ENCODE data around the gene CCL26. TPM values are rescaled to one million over a fixed set of nuclear protein-coding genes. Genes with fewer than 3 reads are reported as not detected.

The CCL26 gene
- total and polyA plus RNA-seq, 9 of the 15 experiments (the other 6 are each of a cell fraction or from before 2014, with no cell fraction given) = 2.3 to 26.8 (median 8.4) TPM

GRCh38 chr7:75738604-75738974, 33.4 kb downstream of the CCL26 start, which contains the start of gene HIP1 (continued):
- no peak for TF ChIP-seq BRCA1 (IDR thresholded peaks at IDR 0.05)
- TF ChIP-seq BRCA1 (CRISPR knock-in tag; IDR thresholded peaks at IDR 0.05) = no peak
- TF ChIP-seq RAD21 (CRISPR knock-in tag; conservative IDR thresholded peaks at IDR 0.05 in 1 of 2, IDR thresholded peaks at IDR 0.05 in 1 of 2) = no peak
- TF ChIP-seq NCOA2 (IDR thresholded peaks at IDR 0.05; ENCODE audit: partially characterized antibody in 2 of 2) = no peak
- no peak for TF ChIP-seq EZH2 (IDR thresholded peaks at IDR 0.05; ENCODE audit: borderline replicate concordance, low read depth, low read length)
- TF ChIP-seq HDAC2 (IDR thresholded peaks at IDR 0.05) = no peak
- no peak for TF ChIP-seq RNF219 (CRISPR knock-in tag; IDR thresholded peaks at IDR 0.05)
- TF ChIP-seq ZNF780A (CRISPR knock-in tag; IDR thresholded peaks at IDR 0.05) = no peak
- no peak for TF ChIP-seq ZNF197 (CRISPR knock-in tag; IDR thresholded peaks at IDR 0.05; ENCODE audit: low read depth)
- no peak for TF ChIP-seq DNMT1 (IDR thresholded peaks at IDR 0.05)
- TF ChIP-seq CCAR2 (IDR thresholded peaks at IDR 0.05; ENCODE audit: low read depth, low read length) = no peak
- no peak for TF ChIP-seq ZNF274 (IDR thresholded peaks at IDR 0.05; ENCODE audit: borderline replicate concordance, low read depth, low read length)
- TF ChIP-seq SMARCC2 (IDR thresholded peaks at IDR 0.05; ENCODE audit: low read depth) = no peak
- no peak for TF ChIP-seq ZBTB8A (IDR thresholded peaks at IDR 0.05; ENCODE audit: partially characterized antibody)
- no peak for TF ChIP-seq MTF1 (CRISPR knock-in tag; IDR thresholded peaks at IDR 0.05; ENCODE audit: borderline replicate concordance)
- TF ChIP-seq CHAMP1 (IDR thresholded peaks at IDR 0.05) = no peak
- no peak for TF ChIP-seq HDAC6 (IDR thresholded peaks at IDR 0.05; ENCODE audit: low read depth, low read length)
- no peak for TF ChIP-seq HSF4 (CRISPR knock-in tag; IDR thresholded peaks at IDR 0.05; ENCODE audit: borderline replicate concordance)
- TF ChIP-seq U2AF2 (optimal IDR thresholded peaks at IDR 0.05; ENCODE audit: low read depth, low read length) = no peak
- no peak for TF ChIP-seq ZNF668 (CRISPR knock-in tag; IDR thresholded peaks at IDR 0.05)
- no peak for TF ChIP-seq MCM2 (IDR thresholded peaks at IDR 0.05; ENCODE audit: low read depth)
- no peak for TF ChIP-seq POLR2B (IDR thresholded peaks at IDR 0.05; ENCODE audit: low read depth, partially characterized antibody)
- no peak for TF ChIP-seq FOSL1 (tag; conservative IDR thresholded peaks at IDR 0.05)
- TF ChIP-seq ZNF785 (CRISPR knock-in tag; IDR thresholded peaks at IDR 0.05) = no peak
- TF ChIP-seq ZNF79 (CRISPR knock-in tag; IDR thresholded peaks at IDR 0.05; ENCODE audit: low read depth) = no peak
- no peak for TF ChIP-seq ZNF507 (tag; conservative IDR thresholded peaks at IDR 0.05)
- TF ChIP-seq MBD2 (IDR thresholded peaks at IDR 0.05; ENCODE audit: borderline replicate concordance, low read depth) = no peak
- no peak for TF ChIP-seq DPF2 (IDR thresholded peaks at IDR 0.05)
- TF ChIP-seq TEAD1 (CRISPR knock-in tag; IDR thresholded peaks at IDR 0.05) = no peak; a peak in 1 of 4 replicates
